Body of pancreas (tissue), 4 donors: ENCODE data around the gene CCDC191. TPM values are rescaled to one million over a fixed set of nuclear protein-coding genes. Genes with fewer than 3 reads are reported as not detected.

Experiments used
- ATAC-seq: fragments of 150-250 bp; one replicate; pipeline ENCODE4 v1.9.1; 2016
- DNase-seq, 4 donors: peaks; one replicate each; pipeline ENCODE4 v3.0.0-alpha.2; 2019
- H3K27ac ChIP-seq, 4 donors: fragments of 200-600 bp; sonication (generic); 1 replicate in 3 of 4; 2 replicates in 1 of 4; pipeline versions ENCODE4 v1.5.1 to v1.6.1; 2016 to 2019; ENCODE audit warnings: mild to moderate bottlenecking in 1 of 4, mixed read lengths in 1 of 4, moderate library complexity in 1 of 4
- H3K27me3 ChIP-seq, 2 donors: fragments of 200-600 bp; sonication (generic); one replicate each; pipeline ENCODE4 v1.6.0; 2016; ENCODE audit warnings: mild to moderate bottlenecking in 1 of 2
- H3K36me3 ChIP-seq, 2 donors: fragments of 200-600 bp; sonication (generic); replicated peaks in 1 of 2; 2 replicates each; pipeline ENCODE4 v1.5.1; 2016; ENCODE audit warnings: low read depth in 2 of 2; ENCODE audit not compliant: insufficient read depth in 1 of 2
- H3K4me1 ChIP-seq: fragments of 200-600 bp; sonication (generic); one replicate; pipeline ENCODE4 v1.6.0; 2016
- H3K4me3 ChIP-seq, 2 donors: fragments of 200-600 bp; sonication (generic); 1 replicate in 1 of 2; 2 replicates in 1 of 2; pipeline ENCODE4 v1.5.1; 2016 to 2019
- H3K9me3 ChIP-seq, 3 donors: fragments of 200-600 bp; sonication (generic); 1 replicate in 2 of 3; 2 replicates in 1 of 3; pipeline ENCODE4 v1.5.1; 2016
- POLR2A ChIP-seq, 3 donors: fragments of 450-650 bp; IDR thresholded peaks; one replicate each; pipeline ENCODE4 v1.6.1; 2016; ENCODE audit warnings: antibody characterized with exemption in 3 of 3, mild to moderate bottlenecking in 2 of 3
- WGBS, 2 donors: methylation state at CpG; one replicate each; pipeline ENCODE4 v1.1.5; 2017; 5-methylcytosine and 5-hydroxymethylcytosine counted together
- intact Hi-C: fragments of 100-400 bp; cut with DNase I; formaldehyde crosslinking; loops from one replicate; pipeline ENCODE4 v1.15.1; 2023
- total RNA-seq, 2 donors: library from RNA; depleted of rRNA; stranded (reverse); fragments of >200 nt; gene quantifications; one replicate each; pipeline ENCODE4 v1.1.0, GENCODE V29; 2016
- TF ChIP-seq, protein P1 (sequence below), 7 experiments: fragments of 450-650 bp in 4 of 7; fragments of 200-600 bp in 3 of 7; sonication (generic) in 3 of 7; IDR thresholded peaks; one replicate each; pipeline ENCODE4 v1.5.1; 2016 to 2019; ENCODE audit warnings: antibody characterized with exemption in 7 of 7

The CCDC191 gene
- total RNA-seq, 2 donors from 2014 or later, result 5.4 to 11.9 TPM

DNA sequence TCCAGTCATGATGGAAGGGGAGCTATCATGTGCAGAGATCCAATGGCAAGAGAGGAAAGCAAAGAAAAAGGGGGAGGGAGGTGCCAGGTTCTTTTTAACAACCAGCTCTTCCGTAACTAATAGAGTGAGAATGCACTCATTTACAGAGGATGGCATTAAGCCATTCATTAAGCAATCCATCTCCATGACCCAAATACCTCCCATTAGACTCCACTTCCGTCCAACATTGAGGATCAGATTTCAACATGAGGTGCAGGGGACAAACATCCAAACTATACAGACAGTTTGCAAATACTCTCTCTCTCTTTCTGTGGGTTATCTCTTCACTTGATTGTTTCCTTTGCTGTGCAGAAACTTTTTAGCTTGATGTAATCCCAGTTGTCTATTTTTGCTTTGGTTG lies 87.3 kb downstream of the CCDC191 start:
- ATAC-seq (peak; percentile 40), DNase-seq (no peak)
- WGBS, 2 donors, result 57 to 62% methylated on average over 2 of the region's 2 CpGs
- Histone ChIP-seq H3K36me3 (no peaks in the 10 kb centered on the region), H3K27ac (no peak overlapping the region), H3K4me1 (no peaks in the 10 kb centered on the region), H3K9me3 (no peaks in the 10 kb centered on the region), H3K4me3 (no peak overlapping the region), H3K27me3 (no peaks in the 10 kb centered on the region)
- TF ChIP-seq, protein P1, sequence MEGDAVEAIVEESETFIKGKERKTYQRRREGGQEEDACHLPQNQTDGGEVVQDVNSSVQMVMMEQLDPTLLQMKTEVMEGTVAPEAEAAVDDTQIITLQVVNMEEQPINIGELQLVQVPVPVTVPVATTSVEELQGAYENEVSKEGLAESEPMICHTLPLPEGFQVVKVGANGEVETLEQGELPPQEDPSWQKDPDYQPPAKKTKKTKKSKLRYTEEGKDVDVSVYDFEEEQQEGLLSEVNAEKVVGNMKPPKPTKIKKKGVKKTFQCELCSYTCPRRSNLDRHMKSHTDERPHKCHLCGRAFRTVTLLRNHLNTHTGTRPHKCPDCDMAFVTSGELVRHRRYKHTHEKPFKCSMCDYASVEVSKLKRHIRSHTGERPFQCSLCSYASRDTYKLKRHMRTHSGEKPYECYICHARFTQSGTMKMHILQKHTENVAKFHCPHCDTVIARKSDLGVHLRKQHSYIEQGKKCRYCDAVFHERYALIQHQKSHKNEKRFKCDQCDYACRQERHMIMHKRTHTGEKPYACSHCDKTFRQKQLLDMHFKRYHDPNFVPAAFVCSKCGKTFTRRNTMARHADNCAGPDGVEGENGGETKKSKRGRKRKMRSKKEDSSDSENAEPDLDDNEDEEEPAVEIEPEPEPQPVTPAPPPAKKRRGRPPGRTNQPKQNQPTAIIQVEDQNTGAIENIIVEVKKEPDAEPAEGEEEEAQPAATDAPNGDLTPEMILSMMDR (IDR thresholded peaks at IDR 0.05), result no peak
- TF ChIP-seq POLR2A (IDR thresholded peaks at IDR 0.05), result no peak
- intact Hi-C loops, result no loop called here

GRCh38 chr3:113966172-113966571 lies 90.2 kb downstream of the CCDC191 start:
- H3K27me3 ChIP-seq, result no peaks in the 10 kb centered on the region
- 69 to 76% methylated on average over 2 of the region's 2 CpGs for WGBS, 2 donors
- no peak overlapping the region for H3K27ac ChIP-seq
- no peaks in the 10 kb centered on the region for H3K4me1 ChIP-seq
- intact Hi-C loops, result no loop called here
- DNase-seq, result no peak
- H3K9me3 ChIP-seq, result no peaks in the 10 kb centered on the region
- no peak for ATAC-seq
- H3K36me3 ChIP-seq, result no peaks in the 10 kb centered on the region
- TF ChIP-seq POLR2A (IDR thresholded peaks at IDR 0.05), result no peak
- TF ChIP-seq, protein P1 (IDR thresholded peaks at IDR 0.05), result no peak
- H3K4me3 ChIP-seq, result no peak overlapping the region

- Histone ChIP-seq H3K4me1 (no peaks in the 10 kb centered on the region), H3K4me3 (no peak overlapping the region), H3K9me3 (no peaks in the 10 kb centered on the region), H3K36me3 (no peaks in the 10 kb centered on the region), H3K27me3 (no peaks in the 10 kb centered on the region), H3K27ac (no peak overlapping the region)
- TF ChIP-seq, protein P1 (IDR thresholded peaks at IDR 0.05), result no peak
- no peak for TF ChIP-seq POLR2A (IDR thresholded peaks at IDR 0.05)
- 60 to 73% methylated on average over 3 of the region's 3 CpGs for WGBS, 2 donors
- ATAC-seq (no peak), DNase-seq (no peak)
- intact Hi-C loops, result no loop called here
Observed at GRCh38 chr3:113963879-113964278, 92.4 kb downstream of the CCDC191 start.

GRCh38 chr3:113954091-113954685 lies 102.1 kb downstream of the CCDC191 start:
- Histone ChIP-seq H3K27ac (no peak overlapping the region), H3K4me1 (peaks cover under 1% of the 10 kb centered on the region), H3K27me3 (no peaks in the 10 kb centered on the region), H3K4me3 (no peak overlapping the region), H3K36me3 (peaks cover 0 to 9% of the 10 kb centered on the region in 2 donors), H3K9me3 (no peaks in the 10 kb centered on the region)
- intact Hi-C loops, result no loop called here
- TF ChIP-seq, protein P1 (IDR thresholded peaks at IDR 0.05), result no peak
- TF ChIP-seq POLR2A (IDR thresholded peaks at IDR 0.05), result no peak
- 89 to 90% methylated on average over 8 of the region's 8 CpGs for WGBS, 2 donors
- DNase-seq (no peak), ATAC-seq (no peak)

DNA sequence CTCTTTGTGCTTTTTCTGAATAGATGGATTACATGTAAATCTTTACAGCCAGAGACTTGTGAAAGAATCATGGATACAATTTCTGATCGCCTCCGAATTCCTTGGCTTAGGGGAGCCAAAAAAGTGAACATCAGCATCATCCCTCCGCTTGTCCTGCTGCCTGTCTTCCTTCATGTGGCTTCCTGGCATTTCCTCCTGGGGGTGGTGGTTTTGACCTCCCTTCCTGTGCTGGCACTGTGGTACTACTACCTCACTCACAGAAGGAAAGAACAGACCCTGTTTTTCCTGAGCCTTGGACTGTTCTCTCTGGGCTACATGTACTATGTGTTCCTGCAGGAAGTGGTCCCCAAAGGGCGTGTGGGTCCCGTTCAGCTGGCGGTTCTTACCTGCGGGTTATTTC lies 102.6 kb downstream of the CCDC191 start:
- DNase-seq (no peak), ATAC-seq (no peak)
- peaks cover 5% of the 10 kb centered on the region for H3K4me1 ChIP-seq
- no peak overlapping the region for H3K4me3 ChIP-seq
- peaks cover 0 to 9% of the 10 kb centered on the region in 2 donors for H3K36me3 ChIP-seq
- no peak overlapping the region for H3K27ac ChIP-seq
- TF ChIP-seq, protein P1 (IDR thresholded peaks at IDR 0.05), result no peak
- TF ChIP-seq POLR2A (IDR thresholded peaks at IDR 0.05), result no peak
- whole genome bisulfite sequencing, 2 donors, result 66 to 77% methylated on average over 7 of the region's 7 CpGs
- intact Hi-C loops, result no loop called here
- no peaks in the 10 kb centered on the region for H3K9me3 ChIP-seq
- no peaks in the 10 kb centered on the region for H3K27me3 ChIP-seq
